Vagina (tissue), 2 donors: Measurements from ENCODE around the gene TNS2.

Source experiments
- CTCF ChIP-seq, 3 experiments: fragments of 450-650 bp in 2 of 3; fragments of 200-600 bp in 1 of 3; sonication (generic) in 1 of 3; IDR thresholded peaks; one replicate each; pipeline ENCODE4 v1.5.1; 2017 to 2019; ENCODE audit warnings: antibody characterized with exemption in 3 of 3, mild to moderate bottlenecking in 2 of 3, moderate library complexity in 2 of 3
- POLR2A ChIP-seq, 2 donors: fragments of 450-650 bp; IDR thresholded peaks; one replicate each; pipeline ENCODE4 v1.6.1; 2017; ENCODE audit warnings: antibody characterized with exemption in 2 of 2, mild to moderate bottlenecking in 2 of 2, moderate library complexity in 2 of 2

DNA sequence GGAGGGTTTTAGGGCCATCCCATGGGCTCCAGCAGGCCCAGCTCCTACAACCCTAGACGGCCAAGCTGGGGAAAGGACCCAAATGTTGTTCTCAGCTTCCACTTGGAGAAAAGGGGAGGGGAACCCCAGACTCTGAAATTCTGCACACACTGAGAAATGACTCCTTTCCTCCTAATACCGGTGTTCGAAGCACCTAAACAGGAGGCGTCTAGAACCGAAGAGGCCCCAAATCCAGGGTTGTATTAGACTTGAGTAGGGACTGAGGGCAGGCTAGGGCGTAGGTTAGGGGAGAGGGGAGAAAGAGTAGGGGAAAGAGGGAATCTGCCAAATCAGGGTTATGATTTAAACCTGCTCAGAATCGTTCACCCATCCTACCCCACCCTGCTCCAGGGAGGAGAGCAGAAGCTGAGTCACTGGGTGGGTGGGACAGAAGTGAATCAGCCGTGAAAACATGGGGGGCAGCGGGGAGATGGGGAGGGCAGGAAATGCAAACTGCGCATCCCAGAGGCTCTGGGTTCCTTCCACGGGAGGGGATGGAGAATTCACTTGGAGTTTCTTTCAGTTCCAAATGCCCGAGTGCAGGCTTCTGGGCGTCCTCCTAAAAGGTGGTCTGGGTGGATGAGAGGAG lies 48.6 kb downstream of the TNS2 start:
- TF ChIP-seq CTCF (IDR thresholded peaks at IDR 0.05): no peak
- peak in 1 of 2 donors; percentile 4 for TF ChIP-seq POLR2A (IDR thresholded peaks at IDR 0.05)
